Measurements from ENCODE around the gene SOS2. TPM values are rescaled to one million over a fixed set of nuclear protein-coding genes. Genes with fewer than 3 reads are reported as not detected.

Gene SOS2
- polyA plus RNA-seq, 1 donor from 2014 or later: 25.9 TPM

- Histone ChIP-seq H3K27me3 (ENCODE audit: insufficient read depth, low read depth, low read length) (no peaks in the 10 kb centered on the region), H3K4me2 (ENCODE audit: low read length) (no peak overlapping the region), H3K9me2 (ENCODE audit: insufficient read depth, low read length) (no peaks in the 10 kb centered on the region), H3K9ac (ENCODE audit: low read length) (no peak overlapping the region), H3K4me3 (ENCODE audit: low read length) (no peak overlapping the region), H3K36me3 (ENCODE audit: insufficient read depth, low read length) (no peaks in the 10 kb centered on the region), H4K20me1 (ENCODE audit: insufficient read depth) (no peaks in the 10 kb centered on the region), H3K9me3 (ENCODE audit: low read length) (no peaks in the 10 kb centered on the region), H3F3A (ENCODE audit: insufficient read depth, low read length, poor library complexity, severe bottlenecking) (no peaks in the 10 kb centered on the region), H3K27ac (ENCODE audit: low read length) (peak overlapping the region; percentile 78), H2AFZ (ENCODE audit: low read depth, low read length) (no peak overlapping the region), H3K79me2 (replicated peaks; ENCODE audit: insufficient read depth, low read length) (peaks cover 18% of the 10 kb centered on the region)
- TF ChIP-seq EZH2 (IDR thresholded peaks at IDR 0.05; ENCODE audit: borderline replicate concordance, insufficient read depth, low read length, poor library complexity, severe bottlenecking) (no peak), SMC3 (conservative IDR thresholded peaks at IDR 0.05; ENCODE audit: poor library complexity) (no peak), POLR2AphosphoS5 (IDR thresholded peaks at IDR 0.05) (no peak), CTCF (IDR thresholded peaks at IDR 0.05; ENCODE audit: poor library complexity, severe bottlenecking) (no peak), TAF1 (IDR thresholded peaks at IDR 0.05; ENCODE audit: low read depth) (no peak), RAD21 (conservative IDR thresholded peaks at IDR 0.05) (no peak), MXI1 (conservative IDR thresholded peaks at IDR 0.05; ENCODE audit: poor library complexity, severe bottlenecking) (no peak), EP300 (conservative IDR thresholded peaks at IDR 0.05; ENCODE audit: poor library complexity, severe bottlenecking) (no peak)
- TF ChIP-seq, protein P1, sequence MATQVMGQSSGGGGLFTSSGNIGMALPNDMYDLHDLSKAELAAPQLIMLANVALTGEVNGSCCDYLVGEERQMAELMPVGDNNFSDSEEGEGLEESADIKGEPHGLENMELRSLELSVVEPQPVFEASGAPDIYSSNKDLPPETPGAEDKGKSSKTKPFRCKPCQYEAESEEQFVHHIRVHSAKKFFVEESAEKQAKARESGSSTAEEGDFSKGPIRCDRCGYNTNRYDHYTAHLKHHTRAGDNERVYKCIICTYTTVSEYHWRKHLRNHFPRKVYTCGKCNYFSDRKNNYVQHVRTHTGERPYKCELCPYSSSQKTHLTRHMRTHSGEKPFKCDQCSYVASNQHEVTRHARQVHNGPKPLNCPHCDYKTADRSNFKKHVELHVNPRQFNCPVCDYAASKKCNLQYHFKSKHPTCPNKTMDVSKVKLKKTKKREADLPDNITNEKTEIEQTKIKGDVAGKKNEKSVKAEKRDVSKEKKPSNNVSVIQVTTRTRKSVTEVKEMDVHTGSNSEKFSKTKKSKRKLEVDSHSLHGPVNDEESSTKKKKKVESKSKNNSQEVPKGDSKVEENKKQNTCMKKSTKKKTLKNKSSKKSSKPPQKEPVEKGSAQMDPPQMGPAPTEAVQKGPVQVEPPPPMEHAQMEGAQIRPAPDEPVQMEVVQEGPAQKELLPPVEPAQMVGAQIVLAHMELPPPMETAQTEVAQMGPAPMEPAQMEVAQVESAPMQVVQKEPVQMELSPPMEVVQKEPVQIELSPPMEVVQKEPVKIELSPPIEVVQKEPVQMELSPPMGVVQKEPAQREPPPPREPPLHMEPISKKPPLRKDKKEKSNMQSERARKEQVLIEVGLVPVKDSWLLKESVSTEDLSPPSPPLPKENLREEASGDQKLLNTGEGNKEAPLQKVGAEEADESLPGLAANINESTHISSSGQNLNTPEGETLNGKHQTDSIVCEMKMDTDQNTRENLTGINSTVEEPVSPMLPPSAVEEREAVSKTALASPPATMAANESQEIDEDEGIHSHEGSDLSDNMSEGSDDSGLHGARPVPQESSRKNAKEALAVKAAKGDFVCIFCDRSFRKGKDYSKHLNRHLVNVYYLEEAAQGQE (IDR thresholded peaks at IDR 0.05; ENCODE audit: borderline replicate concordance): no peak
These were observed 113.9 kb downstream of the SOS2 start for GRCh38 chr14:50117456-50117855.

DNA sequence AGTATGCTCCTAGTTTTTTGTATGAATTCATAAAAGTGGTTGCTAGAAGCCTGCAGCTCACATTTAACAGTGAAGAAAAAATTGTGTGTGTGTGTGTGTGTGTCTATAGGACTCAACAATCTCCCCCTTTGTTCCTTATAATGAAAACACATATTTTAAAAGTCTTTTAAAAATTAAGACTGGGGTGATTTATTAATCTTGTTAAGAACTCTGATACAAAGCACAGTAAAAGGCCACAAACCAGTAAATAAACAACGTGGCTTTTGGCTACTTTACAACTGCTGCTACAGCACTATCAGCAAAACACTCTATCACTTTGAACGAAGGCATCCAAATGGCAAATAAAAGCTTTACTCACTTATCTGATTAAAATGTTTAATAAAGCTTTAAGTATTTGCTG lies 114.4 kb downstream of the SOS2 start:
- peaks cover 18% of the 10 kb centered on the region for H3K79me2 ChIP-seq (replicated peaks; ENCODE audit: insufficient read depth, low read length)
- peak overlapping the region; percentile 29 for H2AFZ ChIP-seq (ENCODE audit: low read depth, low read length)
- no peaks in the 10 kb centered on the region for H3K36me3 ChIP-seq (ENCODE audit: insufficient read depth, low read length)
- H3K27ac ChIP-seq (ENCODE audit: low read length): peak overlapping the region; percentile 78
- H4K20me1 ChIP-seq (ENCODE audit: insufficient read depth): no peaks in the 10 kb centered on the region
- TF ChIP-seq TAF1 (IDR thresholded peaks at IDR 0.05; ENCODE audit: low read depth): no peak
- TF ChIP-seq, protein P1 (IDR thresholded peaks at IDR 0.05; ENCODE audit: borderline replicate concordance): no peak
- no peak for TF ChIP-seq EP300 (conservative IDR thresholded peaks at IDR 0.05; ENCODE audit: poor library complexity, severe bottlenecking)
- no peak for TF ChIP-seq CTCF (IDR thresholded peaks at IDR 0.05; ENCODE audit: poor library complexity, severe bottlenecking)
- TF ChIP-seq POLR2AphosphoS5 (IDR thresholded peaks at IDR 0.05): no peak
- no peak for TF ChIP-seq MXI1 (conservative IDR thresholded peaks at IDR 0.05; ENCODE audit: poor library complexity, severe bottlenecking)
- TF ChIP-seq EZH2 (IDR thresholded peaks at IDR 0.05; ENCODE audit: borderline replicate concordance, insufficient read depth, low read length, poor library complexity, severe bottlenecking): no peak
- TF ChIP-seq SMC3 (conservative IDR thresholded peaks at IDR 0.05; ENCODE audit: poor library complexity): no peak
- no peak for TF ChIP-seq RAD21 (conservative IDR thresholded peaks at IDR 0.05)
- H3F3A ChIP-seq (ENCODE audit: insufficient read depth, low read length, poor library complexity, severe bottlenecking): no peaks in the 10 kb centered on the region
- H3K27me3 ChIP-seq (ENCODE audit: insufficient read depth, low read depth, low read length): no peaks in the 10 kb centered on the region
- no peaks in the 10 kb centered on the region for H3K9me2 ChIP-seq (ENCODE audit: insufficient read depth, low read length)
- peak overlapping the region; percentile 59 for H3K9ac ChIP-seq (ENCODE audit: low read length)
- peak overlapping the region; percentile 87 for H3K4me3 ChIP-seq (ENCODE audit: low read length)
- no peaks in the 10 kb centered on the region for H3K9me3 ChIP-seq (ENCODE audit: low read length)
- peak overlapping the region; percentile 63 for H3K4me2 ChIP-seq (ENCODE audit: low read length)

Measured in neural cell (in vitro differentiated cells).